Stimulated activated CD8-positive, alpha-beta memory T cell treated with anti-CD3 and anti-CD28 coated beads, Interleukin-15, amount 100 ng/mL, for 48 hours (primary cell): ENCODE measurements around the gene NCOR2.
A peak's percentile ranks its signal among the peaks of the same experiment; 100 is the strongest.

Experiments used
- DNase-seq, 2 donors: peaks; one replicate each; pipeline ENCODE4 v3.0.0-alpha.2; 2020; ENCODE audit warnings: low read depth in 2 of 2

The NCOR2 gene

GRCh38 chr12:124559182-124560017 is 8.0 kb downstream of the NCOR2 start:
- DNase-seq, result no peak

- DNase-seq, result no peak
Observed at GRCh38 chr12:124558313-124558712, 9.1 kb downstream of the NCOR2 start.

- no peak for DNase-seq
Observed at GRCh38 chr12:124557518-124558223, 9.7 kb downstream of the NCOR2 start.

GRCh38 chr12:124556896-124557501 is 10.4 kb downstream of the NCOR2 start:
- no peak for DNase-seq

GRCh38 chr12:124556074-124556466 is 11.3 kb downstream of the NCOR2 start:
- no peak for DNase-seq

GRCh38 chr12:124555168-124556073 is 12.0 kb downstream of the NCOR2 start:
- no peak for DNase-seq

GRCh38 chr12:124554429-124555029 is 12.9 kb downstream of the NCOR2 start:
- no peak for DNase-seq

- DNase-seq, result no peak
Observed at GRCh38 chr12:124553862-124554428, 13.5 kb downstream of the NCOR2 start.

GRCh38 chr12:124551268-124552144 is 15.9 kb downstream of the NCOR2 start:
- DNase-seq, result no peak

- DNase-seq, result no peak
Observed at GRCh38 chr12:124550123-124551089, 17.0 kb downstream of the NCOR2 start.

- no peak for DNase-seq
Observed at GRCh38 chr12:124549629-124550028, 17.8 kb downstream of the NCOR2 start.

GRCh38 chr12:124548854-124549378 is 18.5 kb downstream of the NCOR2 start:
- no peak for DNase-seq

GRCh38 chr12:124547626-124548025 is 19.8 kb downstream of the NCOR2 start:
- DNase-seq, result no peak

- DNase-seq, result peak; percentile 70
Observed at GRCh38 chr12:124545508-124546418, 21.6 kb downstream of the NCOR2 start.

GRCh38 chr12:124544983-124545382 is 22.4 kb downstream of the NCOR2 start:
- no peak for DNase-seq

GRCh38 chr12:124544311-124544970 is 23.0 kb downstream of the NCOR2 start:
- no peak for DNase-seq
